Heart left ventricle (tissue), 16 donors: ENCODE results near the gene HBB. TPM values are rescaled to one million over a fixed set of nuclear protein-coding genes. Genes with fewer than 3 reads are reported as not detected.

Experiments
- ATAC-seq, 4 donors: fragments of 200-7000 bp; cut with Tn5 transposase; one replicate each; pipeline ENCODE4 v1.9.1; 2020 to 2022; ENCODE audit warnings: moderate library complexity in 4 of 4, mild to moderate bottlenecking in 3 of 4, moderate number of reproducible peaks in 1 of 4
- DNase-seq, 5 donors: peaks; one replicate each; pipeline ENCODE4 v3.0.0-alpha.2; 2020
- H3K27ac ChIP-seq, 12 donors: fragments of 200-600 bp; sonication (generic) in 4 of 12; one replicate each; pipeline versions ENCODE4 v1.5.0 to v1.8.0; 2016 to 2022; ENCODE audit warnings: mild to moderate bottlenecking in 2 of 12
- H3K27me3 ChIP-seq, 9 donors: fragments of 200-600 bp; sonication (generic) in 2 of 9; one replicate each; pipeline versions ENCODE4 v1.5.1 to v1.8.0; 2016 to 2022; ENCODE audit warnings: mild to moderate bottlenecking in 3 of 9
- H3K36me3 ChIP-seq, 9 donors: fragments of 200-600 bp; sonication (generic) in 2 of 9; one replicate each; pipeline versions ENCODE4 v1.5.0 to v1.8.0; 2018 to 2022; ENCODE audit warnings: mild to moderate bottlenecking in 2 of 9
- H3K4me1 ChIP-seq, 12 donors: fragments of 200-600 bp; sonication (generic) in 4 of 12; one replicate each; pipeline versions ENCODE4 v1.5.0 to v1.8.0; 2016 to 2022; ENCODE audit warnings: mild to moderate bottlenecking in 3 of 12
- H3K4me3 ChIP-seq, 12 donors: fragments of 200-600 bp; sonication (generic) in 4 of 12; one replicate each; pipeline versions ENCODE4 v1.5.0 to v1.8.0; 2017 to 2022; ENCODE audit warnings: mild to moderate bottlenecking in 9 of 12, moderate library complexity in 4 of 12
- H3K9me3 ChIP-seq, 12 donors: fragments of 200-600 bp; sonication (generic) in 4 of 12; one replicate each; pipeline versions ENCODE4 v1.5.0 to v1.8.0; 2016 to 2022; ENCODE audit warnings: mild to moderate bottlenecking in 1 of 12
- CTCF ChIP-seq, 12 donors: fragments of 200-600 bp; sonication (generic) in 4 of 12; IDR thresholded peaks; one replicate each; pipeline versions ENCODE4 v1.5.0 to v1.8.0; 2018 to 2022; ENCODE audit warnings: antibody characterized with exemption in 12 of 12, mild to moderate bottlenecking in 5 of 12
- POLR2A ChIP-seq, 2 donors: fragments of 450-650 bp; IDR thresholded peaks; one replicate each; pipeline ENCODE4 v1.6.1; 2017; ENCODE audit warnings: antibody characterized with exemption in 2 of 2, mild to moderate bottlenecking in 2 of 2, moderate library complexity in 2 of 2
- WGBS, 4 donors: extraction: QIAGEN DNeasy Blood & Tissue Kit in 2 of 4; methylation state at CpG; one replicate each; pipeline versions ENCODE4 v1.1.5 to v1.1.7; 2013 to 2018; 5-methylcytosine and 5-hydroxymethylcytosine counted together
- intact Hi-C, 10 donors: fragments of 100-400 bp; cut with DNase I; formaldehyde crosslinking; loops; one replicate each; pipeline versions ENCODE4 v1.11.1 to v1.14.2; 2022
- polyA plus RNA-seq, 2 donors: library from polyadenylated mRNA; stranded (reverse); fragments of 200-250 nt; gene quantifications; one replicate each; pipeline ENCODE4 v1.2.3, GENCODE V29; 2013
- total RNA-seq, 9 donors: library from RNA; depleted of rRNA in 2 of 9; stranded (reverse); fragments of >200 nt in 2 of 9; fragmentation: NEBNext Ultra II Directional in 3 of 9; extraction: Animal tissue kit (Norgen Biotek cat#: 25700) in 3 of 9; gene quantifications; one replicate each; pipeline versions ENCODE4 v1.1.0 to v1.2.4, GENCODE V29; 2016 to 2023
- donor health status: ischemic (EF 13 %, LVEDD 7.1; RV severe dilation, severe dysfunction).
- donor health status: healthy with polysubstance abuse.
- donor health status: DM: no; HTN: yes; CAD: no.
- donor health status: DM: no; HTN: no; CAD: no.
- donor health status: ischemic (EF 25% LVEDD 6.9; RV normal size, moderate dysfunction).
- donor health status: ischemic (EF 25% LVEDD 5.7; RV mildly dilated, moderate dysfunction).
- donor health status: healthy.
- donor health status: DM: yes; HTN: yes; CAD: no.
- donor health status: ischemic (EF 35%, LVEDD 5.7; RV mildly dilated, moderate dysfunction).
- donor health status: nonischemic (EF 11% LVEDD 7.7; RV severe dilation, severe dysfunction).
- donor health status: DM: yes; HTN: yes; CAD: no.
- donor health status: PGD.
- donor health status: ischemic (EF 29% LVEDD 5.4; RV normal size, mild dysfunction).
- donor health status: nonischemic (EF 23%, LVEDD 6.1; RV moderate dilation, normal function).

The HBB gene
- total and polyA plus RNA-seq, 11 donors = 1.1 to 1,223 (median 249) TPM

- no peak overlapping the region for H3K4me3 ChIP-seq
- TF ChIP-seq CTCF (IDR thresholded peaks at IDR 0.05) (no peak), POLR2A (IDR thresholded peaks at IDR 0.05) (no peak)
- intact Hi-C loops = no loop called here
- 75 to 82% (median 78%) methylated on average over 3 of the region's 3 CpGs for WGBS, 4 donors
- H3K36me3 ChIP-seq = no peaks in the 10 kb centered on the region
- H3K27ac ChIP-seq = no peak overlapping the region
- no peaks in the 10 kb centered on the region for H3K27me3 ChIP-seq
- ATAC-seq (no peak), DNase-seq (no peak)
- H3K9me3 ChIP-seq = no peaks in the 10 kb centered on the region
- no peaks in the 10 kb centered on the region for H3K4me1 ChIP-seq
These were observed 20.8 kb upstream of the HBB start for GRCh38 chr11:5247472-5248192.

GRCh38 chr11:5246772-5247471 lies 20.1 kb upstream of the HBB start:
- TF ChIP-seq CTCF (IDR thresholded peaks at IDR 0.05) (no peak), POLR2A (IDR thresholded peaks at IDR 0.05) (no peak)
- Histone ChIP-seq H3K9me3 (no peaks in the 10 kb centered on the region), H3K27me3 (no peaks in the 10 kb centered on the region), H3K27ac (no peak overlapping the region), H3K36me3 (no peaks in the 10 kb centered on the region), H3K4me1 (no peaks in the 10 kb centered on the region), H3K4me3 (no peak overlapping the region)
- intact Hi-C loops = no loop called here
- DNase-seq = no peak
- ATAC-seq = no peak
- 64 to 70% (median 68%) methylated on average over 6 of the region's 6 CpGs for WGBS, 4 donors

- Histone ChIP-seq H3K27me3 (no peaks in the 10 kb centered on the region), H3K27ac (no peak overlapping the region), H3K4me1 (no peaks in the 10 kb centered on the region), H3K9me3 (no peaks in the 10 kb centered on the region), H3K4me3 (no peak overlapping the region), H3K36me3 (no peaks in the 10 kb centered on the region)
- ATAC-seq = no peak
- 64 to 79% (median 75%) methylated on average over 2 of the region's 2 CpGs for WGBS, 4 donors
- intact Hi-C loops = no loop called here
- no peak for TF ChIP-seq CTCF (IDR thresholded peaks at IDR 0.05)
- TF ChIP-seq POLR2A (IDR thresholded peaks at IDR 0.05) = no peak
- no peak for DNase-seq
These were observed 18.3 kb upstream of the HBB start for GRCh38 chr11:5245155-5245554.

- TF ChIP-seq CTCF (IDR thresholded peaks at IDR 0.05) = no peak
- no peak for TF ChIP-seq POLR2A (IDR thresholded peaks at IDR 0.05)
- Histone ChIP-seq H3K9me3 (no peaks in the 10 kb centered on the region), H3K36me3 (no peaks in the 10 kb centered on the region), H3K4me3 (no peak overlapping the region), H3K27me3 (no peaks in the 10 kb centered on the region), H3K4me1 (no peaks in the 10 kb centered on the region), H3K27ac (no peak overlapping the region)
- ATAC-seq = no peak
- no peak for DNase-seq
- 80 to 83% (median 82%) methylated on average over 4 of the region's 4 CpGs for whole genome bisulfite sequencing, 4 donors
- intact Hi-C loops = no loop called here
These were observed 16.9 kb upstream of the HBB start for GRCh38 chr11:5243816-5244180.
